IMR-90 (cell line): ENCODE measurements around the gene PLCB4. TPM values are rescaled to one million over a fixed set of nuclear protein-coding genes. Genes with fewer than 3 reads are reported as not detected.

ENCODE experiments used
- ATAC-seq: fragments of 200-7000 bp; cut with Tn5 transposase; 2 replicates; pipeline ENCODE4 v1.9.1; 2020; ENCODE audit warnings: low read depth, mild to moderate bottlenecking, moderate library complexity
- BruUV-seq: library from RNA; stranded (reverse); fragments of 400-500 nt; replicated peaks from 2 replicates; lab custom pipeline; 2021; lab: Mats Ljungman, UMichigan
- CTCF ChIA-PET: fragments of 300-600 bp; formaldehyde crosslinking; extraction: SDS; loops from one replicate; lab custom pipeline; 2021; ENCODE audit warnings: antibody characterized with exemption; lab: Yijun Ruan, JAX
- POLR2A ChIA-PET: fragments of 300-600 bp; sonication (Branson Sonifier 250); formaldehyde crosslinking; loops from one replicate; lab custom pipeline; 2022; ENCODE audit warnings: antibody characterized with exemption; ENCODE audit not compliant: unreplicated experiment; lab: Charles Lee
- DNase-seq: peaks from one replicate; pipeline ENCODE4 v3.0.0; 2013
- H2AFZ ChIP-seq: replicated peaks from 2 replicates; pipeline ENCODE3; 2013; ENCODE audit warnings: low read length, mild to moderate bottlenecking; ENCODE audit not compliant: poor library complexity
- H2AK5ac ChIP-seq: 2 replicates; pipeline ENCODE4 v1.6.1; 2013; ENCODE audit warnings: low read depth, low read length, inconsistent platforms
- H2AK9ac ChIP-seq: replicated peaks from 2 replicates; pipeline ENCODE3; 2013; ENCODE audit warnings: mild to moderate bottlenecking, low read depth, low read length, moderate library complexity; ENCODE audit not compliant: poor library complexity
- H2BK120ac ChIP-seq: 2 replicates; pipeline ENCODE4 v1.6.1; 2013; ENCODE audit warnings: low read depth, low read length, inconsistent platforms
- H2BK15ac ChIP-seq: 3 replicates; pipeline ENCODE4 v1.6.1; 2013; ENCODE audit warnings: low read depth, low read length, inconsistent platforms
- H2BK20ac ChIP-seq: 2 replicates; pipeline ENCODE4 v1.6.1; 2013; ENCODE audit warnings: low read depth, mild to moderate bottlenecking, inconsistent platforms, low read length, moderate library complexity
- H2BK5ac ChIP-seq: 2 replicates; pipeline ENCODE4 v1.6.1; 2013; ENCODE audit warnings: mild to moderate bottlenecking, low read depth, low read length, inconsistent platforms; ENCODE audit not compliant: poor library complexity, severe bottlenecking
- H3K14ac ChIP-seq: replicated peaks from 2 replicates; pipeline ENCODE4 v1.6.1; 2013; ENCODE audit warnings: low read depth, low read length, inconsistent platforms
- H3K18ac ChIP-seq: 2 replicates; pipeline ENCODE4 v1.6.1; 2013; ENCODE audit warnings: low read depth, low read length, control low read depth
- H3K23ac ChIP-seq: 2 replicates; pipeline ENCODE4 v1.6.1; 2013; ENCODE audit warnings: low read depth, low read length, inconsistent platforms
- H3K27ac ChIP-seq: 2 replicates; pipeline ENCODE4 v1.5.1; 2013; ENCODE audit warnings: mild to moderate bottlenecking, control low read depth, low read length; ENCODE audit not compliant: insufficient read depth
- H3K27me3 ChIP-seq: 2 replicates; pipeline ENCODE4 v1.6.1; 2013; ENCODE audit warnings: low read length; ENCODE audit not compliant: control insufficient read depth, insufficient read depth
- H3K36me3 ChIP-seq: 2 replicates; pipeline ENCODE4 v1.6.1; 2013; ENCODE audit warnings: low read length, mixed read lengths; ENCODE audit not compliant: control insufficient read depth, insufficient read depth
- H3K4ac ChIP-seq: 2 replicates; pipeline ENCODE4 v1.6.1; 2013; ENCODE audit warnings: low read depth, low read length, inconsistent platforms
- H3K4me1 ChIP-seq: 2 replicates; pipeline ENCODE4 v1.6.1; 2013; ENCODE audit warnings: low read length, mixed read lengths; ENCODE audit not compliant: control insufficient read depth, insufficient read depth
- H3K4me2 ChIP-seq: 2 replicates; pipeline ENCODE4 v1.6.1; 2013; ENCODE audit warnings: low read depth, mild to moderate bottlenecking, control low read depth, low read length, moderate library complexity
- H3K4me3 ChIP-seq: 2 replicates; pipeline ENCODE4 v1.5.1; 2013; ENCODE audit warnings: low read depth, mild to moderate bottlenecking, control low read depth, low read length, moderate library complexity; ENCODE audit not compliant: insufficient read depth
- H3K56ac ChIP-seq: 2 replicates; pipeline ENCODE4 v1.6.1; 2013; ENCODE audit warnings: low read length, inconsistent platforms; ENCODE audit not compliant: insufficient read depth; ENCODE audit errors: extremely low read depth
- H3K79me1 ChIP-seq, 2 experiments: 2 replicates each; pipeline ENCODE4 v1.6.1; 2013; ENCODE audit warnings: low read length in 2 of 2, inconsistent platforms in 1 of 2, low read depth in 1 of 2
- H3K9ac ChIP-seq: 2 replicates; pipeline ENCODE4 v1.6.1; 2013; ENCODE audit warnings: low read depth, low read length, control low read depth
- H3K9me1 ChIP-seq: 2 replicates; pipeline ENCODE4 v1.6.1; 2013; ENCODE audit warnings: low read length, inconsistent platforms; ENCODE audit not compliant: insufficient read depth
- H3K9me3 ChIP-seq: 2 replicates; pipeline ENCODE4 v1.6.1; 2013; ENCODE audit warnings: low read length; ENCODE audit not compliant: control insufficient read depth, insufficient read depth
- H4K20me1 ChIP-seq: 2 replicates; pipeline ENCODE4 v1.6.1; 2013; ENCODE audit warnings: low read length, inconsistent platforms; ENCODE audit not compliant: insufficient read depth
- H4K5ac ChIP-seq: 2 replicates; pipeline ENCODE4 v1.6.1; 2013; ENCODE audit warnings: mild to moderate bottlenecking, low read depth, low read length, control low read depth
- H4K8ac ChIP-seq, 2 experiments: 2 replicates each; pipeline ENCODE4 v1.6.1; 2013; ENCODE audit warnings: low read depth in 2 of 2, low read length in 2 of 2, control low read depth in 1 of 2, inconsistent platforms in 1 of 2
- H4K91ac ChIP-seq: 2 replicates; pipeline ENCODE4 v1.6.1; 2013; ENCODE audit warnings: low read depth, low read length, inconsistent platforms; ENCODE audit not compliant: insufficient read depth
- BHLHE40 ChIP-seq: fragments of 150-350 bp; IDR thresholded peaks from 2 replicates; pipeline ENCODE4 v1.6.1; 2016; ENCODE audit warnings: mild to moderate bottlenecking, low read depth, low read length
- CEBPB ChIP-seq: IDR thresholded peaks from 2 replicates; pipeline ENCODE4 v1.6.1; 2012; ENCODE audit warnings: low read depth, low read length, improper control_type of control experiment
- CHD1 ChIP-seq: IDR thresholded peaks from 2 replicates; pipeline ENCODE4 v1.6.1; 2012; ENCODE audit warnings: low read depth, low read length, improper control_type of control experiment
- CTCF ChIP-seq: conservative IDR thresholded peaks from 2 replicates; pipeline ENCODE4 v1.5.1; 2012; ENCODE audit warnings: mild to moderate bottlenecking, low read depth, low read length, improper control_type of control experiment
- ELK1 ChIP-seq: fragments of 150-350 bp; IDR thresholded peaks from 2 replicates; pipeline ENCODE4 v1.6.1; 2016; ENCODE audit warnings: low read depth, mild to moderate bottlenecking, low read length, moderate library complexity, borderline replicate concordance
- FOS ChIP-seq: fragments of 150-350 bp; IDR thresholded peaks from 2 replicates; pipeline ENCODE4 v1.6.1; 2016; ENCODE audit warnings: low read depth, low read length
- MAFK ChIP-seq: IDR thresholded peaks from 2 replicates; pipeline ENCODE4 v1.6.1; 2012; ENCODE audit warnings: low read depth, low read length, improper control_type of control experiment
- MAZ ChIP-seq: IDR thresholded peaks from 2 replicates; pipeline ENCODE4 v1.6.1; 2012; ENCODE audit warnings: low read depth, mild to moderate bottlenecking, low read length, improper control_type of control experiment, moderate library complexity, borderline replicate concordance
- MXI1 ChIP-seq: IDR thresholded peaks from 2 replicates; pipeline ENCODE4 v1.6.1; 2012; ENCODE audit warnings: low read depth, mild to moderate bottlenecking, low read length, moderate library complexity, borderline replicate concordance
- NFE2L2 ChIP-seq: fragments of 150-350 bp; IDR thresholded peaks from 2 replicates; pipeline ENCODE4 v1.6.1; 2016; ENCODE audit warnings: low read depth, mild to moderate bottlenecking, low read length
- POLR2A ChIP-seq: IDR thresholded peaks from 2 replicates; pipeline ENCODE4 v1.6.1; 2012; ENCODE audit warnings: mild to moderate bottlenecking, low read depth, low read length
- RAD21 ChIP-seq: IDR thresholded peaks from 2 replicates; pipeline ENCODE4 v1.6.1; 2012; ENCODE audit warnings: low read length, improper control_type of control experiment
- RCOR1 ChIP-seq: IDR thresholded peaks from 2 replicates; pipeline ENCODE4 v1.6.1; 2012; ENCODE audit warnings: mild to moderate bottlenecking, low read length, improper control_type of control experiment; ENCODE audit not compliant: insufficient replicate concordance
- RFX5 ChIP-seq: IDR thresholded peaks from 2 replicates; pipeline ENCODE4 v1.8.0; 2012; ENCODE audit warnings: low read depth, mild to moderate bottlenecking, low read length, moderate library complexity
- SMC3 ChIP-seq: fragments of 150-350 bp; IDR thresholded peaks from 2 replicates; pipeline ENCODE4 v1.6.1; 2016; ENCODE audit warnings: low read depth, mild to moderate bottlenecking, antibody characterized with exemption, low read length, moderate library complexity
- WGBS, 2 experiments: methylation state at CpG; one replicate each; pipeline versions ENCODE4 v1.1.5 to v1.1.7; 2013; ENCODE audit warnings: missing lambda C conversion rate in 2 of 2; ENCODE audit not compliant: insufficient read length in 1 of 2; ENCODE audit errors: extremely low coverage in 2 of 2; 5-methylcytosine and 5-hydroxymethylcytosine counted together
- dilution Hi-C: fragments of 300-500 bp; cut with HindIII; formaldehyde crosslinking; loops from one replicate; pipeline ENCODE4 v1.14.3; 2018; ENCODE audit warnings: low sequenced_read_pairs; ENCODE audit not compliant: unreplicated experiment
- in situ Hi-C: fragments of 300-500 bp; cut with MboI; formaldehyde crosslinking; loops from 3 replicates; pipeline ENCODE4 v1.14.3; 2019; ENCODE audit warnings: low sequenced_read_pairs, inconsistent platforms, mixed read lengths
- intact Hi-C: fragments of 100-400 bp; cut with micrococcal nuclease; formaldehyde crosslinking; loops from 2 replicates; pipeline ENCODE4 v1.10.0; 2022
- polyA plus RNA-seq, 3 experiments: library from polyadenylated mRNA; depleted of rRNA; stranded (reverse); fragments of >200 nt; gene quantifications; 2 replicates each; pipeline ENCODE4 v1.2.3, GENCODE V29; 2012; ENCODE audit warnings: low replicate concordance in 1 of 3
- total RNA-seq: library from RNA; depleted of rRNA; stranded (reverse); fragments of >200 nt; gene quantifications from 2 replicates; pipeline ENCODE4 v1.2.3, GENCODE V29; 2012
- TF ChIP-seq, protein P1 (sequence below): fragments of 150-350 bp; IDR thresholded peaks from 2 replicates; pipeline ENCODE4 v1.6.1; 2017; ENCODE audit warnings: mild to moderate bottlenecking, antibody characterized with exemption, low read length, low read depth

Gene PLCB4
- total and polyA plus RNA-seq, 2 of the 4 experiments (the other 2 are of a cell fraction) = 12.5 to 24.0 TPM

- Histone ChIP-seq H3K18ac (no peak overlapping the region), H3K27ac (no peak overlapping the region), H4K5ac (no peak overlapping the region), H4K8ac (no peak overlapping the region), H2AK5ac (no peak overlapping the region), H2AK9ac (no peak overlapping the region), H3K4me2 (no peak overlapping the region), H3K27me3 (no peaks in the 10 kb centered on the region), H3K4ac (no peak overlapping the region), H3K9me1 (peaks cover 3% of the 10 kb centered on the region), H4K91ac (no peak overlapping the region), H2BK15ac (no peak overlapping the region), H2BK20ac (no peak overlapping the region), H3K9ac (no peak overlapping the region), H3K79me1 (peaks cover 33 to 57% of the 10 kb centered on the region in 2 experiments), H3K14ac (no peak overlapping the region), H3K23ac (no peak overlapping the region), H2AFZ (no peak overlapping the region), H3K4me3 (no peak overlapping the region), H2BK5ac (no peak overlapping the region), H3K36me3 (no peaks in the 10 kb centered on the region), H3K4me1 (peaks cover 3% of the 10 kb centered on the region; the same call in 1 of the 2 replicates), H4K20me1 (peaks cover 5% of the 10 kb centered on the region; the same call in 1 of the 2 replicates), H3K9me3 (no peaks in the 10 kb centered on the region), H2BK120ac (no peak overlapping the region), H3K56ac (no peak overlapping the region)
- BruUV-seq = no TSS peak
- POLR2A ChIA-PET = no interaction called here
- WGBS, 2 experiments = 93% methylated on average over 4 of the region's 6 CpGs; no CpG with 5 or more reads in 1 of the 2 experiments
- intact Hi-C loops (no loop called here), in situ Hi-C loops (no loop called here), dilution Hi-C loops (no loop called here)
- no peak for TF ChIP-seq MAFK
- TF ChIP-seq ELK1 = no peak
- no peak for TF ChIP-seq RAD21
- no peak for TF ChIP-seq FOS
- TF ChIP-seq, protein P1, sequence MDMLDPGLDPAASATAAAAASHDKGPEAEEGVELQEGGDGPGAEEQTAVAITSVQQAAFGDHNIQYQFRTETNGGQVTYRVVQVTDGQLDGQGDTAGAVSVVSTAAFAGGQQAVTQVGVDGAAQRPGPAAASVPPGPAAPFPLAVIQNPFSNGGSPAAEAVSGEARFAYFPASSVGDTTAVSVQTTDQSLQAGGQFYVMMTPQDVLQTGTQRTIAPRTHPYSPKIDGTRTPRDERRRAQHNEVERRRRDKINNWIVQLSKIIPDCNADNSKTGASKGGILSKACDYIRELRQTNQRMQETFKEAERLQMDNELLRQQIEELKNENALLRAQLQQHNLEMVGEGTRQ = no peak
- no peak for TF ChIP-seq BHLHE40
- TF ChIP-seq NFE2L2 = no peak
- no peak for TF ChIP-seq SMC3
- no peak for TF ChIP-seq CTCF
- TF ChIP-seq RCOR1 = no peak
- no peak for TF ChIP-seq CEBPB
- TF ChIP-seq MXI1 = no peak
- no peak for TF ChIP-seq CHD1
- no peak for TF ChIP-seq POLR2A
- TF ChIP-seq RFX5 = no peak
- no peak for TF ChIP-seq MAZ
- DNase-seq (no peak), ATAC-seq (no peak)
- CTCF ChIA-PET = no interaction called here
These were observed 126.1 kb downstream of the PLCB4 start for GRCh38 chr20:9195031-9195430.
